BJ (cell line): ENCODE measurements around the gene ZNF862. TPM values are rescaled to one million over a fixed set of nuclear protein-coding genes. Genes with fewer than 3 reads are reported as not detected.

Experiments used
- CTCF ChIA-PET: fragments of 350-600 bp; formaldehyde crosslinking; extraction: SDS; loops from one replicate; lab custom pipeline; 2021; ENCODE audit warnings: antibody characterized with exemption, inconsistent platforms; lab: Yijun Ruan, JAX
- POLR2A ChIA-PET: fragments of 300-600 bp; sonication (Branson Sonifier 250); formaldehyde crosslinking; extraction: SDS; loops from one replicate; lab custom pipeline; 2021; ENCODE audit warnings: antibody characterized with exemption; lab: Charles Lee
- DNase-seq: peaks from one replicate; pipeline ENCODE4 v3.0.0-alpha.2; 2011; ENCODE audit warnings: low read depth
- H3K27me3 ChIP-seq: 2 replicates; pipeline ENCODE4 v1.6.0; 2011; ENCODE audit warnings: low read length; ENCODE audit not compliant: control insufficient read depth, insufficient read depth
- H3K36me3 ChIP-seq: 2 replicates; pipeline ENCODE4 v1.5.1; 2011; ENCODE audit warnings: low read length; ENCODE audit not compliant: control insufficient read depth, insufficient read depth
- H3K4me3 ChIP-seq: 2 replicates; pipeline ENCODE4 v1.5.1; 2011; ENCODE audit warnings: low read depth, mild to moderate bottlenecking, control low read depth, low read length
- CTCF ChIP-seq: IDR thresholded peaks from 2 replicates; pipeline ENCODE4 v1.5.1; 2011; ENCODE audit warnings: low read depth, mild to moderate bottlenecking, control low read depth, inconsistent platforms, low read length, moderate library complexity; ENCODE audit not compliant: insufficient read depth
- polyA plus RNA-seq: library from polyadenylated mRNA; depleted of rRNA; stranded (reverse); fragments of >200 nt; gene quantifications from 2 replicates; pipeline ENCODE4 v1.2.3, GENCODE V29; 2011

The ZNF862 gene
- polyA plus RNA-seq, 1 experiment = 20.4 TPM

DNA sequence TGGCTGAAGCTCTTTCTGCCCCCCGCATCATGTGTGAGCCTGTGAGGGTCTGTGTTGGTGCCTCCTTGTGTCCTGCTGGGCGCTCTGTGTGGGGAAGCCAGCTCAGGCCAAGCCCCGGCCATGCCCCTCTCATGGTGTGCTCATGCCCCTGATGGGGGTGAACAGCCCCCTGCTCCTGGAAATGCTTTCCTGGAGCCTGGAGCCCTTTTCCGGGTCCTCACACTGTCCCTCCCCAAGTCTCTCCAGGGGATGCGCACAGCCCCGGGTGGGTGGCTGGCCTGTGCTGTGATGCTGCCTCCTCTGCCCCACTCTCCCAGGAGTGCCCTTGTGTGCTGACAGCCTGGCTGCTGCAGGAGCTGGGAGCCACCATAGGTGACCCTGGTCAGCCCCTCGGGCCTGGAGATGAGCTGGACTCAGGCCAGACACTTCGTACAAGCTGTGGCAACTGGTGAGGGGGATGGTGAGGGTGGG is 20.8 kb upstream of the ZNF862 start:
- DNase-seq = no peak
- no peaks in the 10 kb centered on the region for H3K27me3 ChIP-seq
- H3K4me3 ChIP-seq = no peak overlapping the region
- POLR2A ChIA-PET = no interaction called here
- no peak for TF ChIP-seq CTCF
- CTCF ChIA-PET = interaction anchor here (2.7 kb wide), 1 partner anchor 9 kb away, joined by 15 read pairs; no protein-coding TSS in a partner anchor
- no peaks in the 10 kb centered on the region for H3K36me3 ChIP-seq

DNA sequence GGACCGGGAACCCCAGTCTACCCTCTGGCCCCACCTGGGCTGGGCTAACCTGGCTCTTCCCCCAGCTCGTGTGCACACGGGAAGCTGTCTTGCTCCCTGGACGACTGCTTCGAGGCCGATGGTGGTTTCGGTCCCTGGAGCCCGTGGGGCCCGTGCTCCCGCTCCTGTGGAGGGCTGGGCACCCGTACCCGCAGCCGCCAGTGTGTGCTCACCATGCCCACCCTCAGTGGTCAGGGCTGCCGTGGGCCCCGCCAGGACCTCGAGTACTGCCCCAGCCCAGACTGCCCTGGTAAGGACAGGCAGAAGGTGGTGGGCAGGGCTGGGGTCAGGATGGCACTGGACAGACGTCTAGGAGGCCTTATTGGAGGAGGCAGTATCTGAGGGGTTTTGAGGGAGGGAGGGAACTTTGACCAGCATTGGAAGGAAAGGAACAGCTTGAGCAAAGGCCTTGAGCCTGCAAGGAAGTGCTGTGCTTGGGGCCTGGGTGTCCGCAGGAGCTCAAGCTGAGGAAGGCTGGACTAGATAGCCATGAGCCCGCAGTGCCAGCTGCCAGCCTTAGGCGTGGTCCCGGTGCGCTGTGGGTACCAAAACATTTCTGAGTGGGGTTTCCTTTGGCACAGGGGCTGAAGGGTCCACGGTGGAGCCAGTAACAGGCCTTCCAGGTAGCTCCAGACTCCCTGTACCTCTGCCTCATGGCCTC is 20.2 kb upstream of the ZNF862 start:
- H3K4me3 ChIP-seq = no peak overlapping the region
- H3K36me3 ChIP-seq = no peaks in the 10 kb centered on the region
- ChIA-PET CTCF (interaction anchor here (2.7 kb wide), 1 partner anchor 10 kb away, joined by 15 read pairs; no protein-coding TSS in a partner anchor), POLR2A (no interaction called here)
- no peak for TF ChIP-seq CTCF
- no peaks in the 10 kb centered on the region for H3K27me3 ChIP-seq
- no peak for DNase-seq

- no peak for TF ChIP-seq CTCF
- Histone ChIP-seq H3K27me3 (no peaks in the 10 kb centered on the region), H3K36me3 (no peaks in the 10 kb centered on the region), H3K4me3 (no peak overlapping the region)
- no peak for DNase-seq
- CTCF ChIA-PET = interaction anchor here (2.7 kb wide), 1 partner anchor 10 kb away, joined by 15 read pairs; no protein-coding TSS in a partner anchor
- POLR2A ChIA-PET = no interaction called here
Observed at GRCh38 chr7:149818536-149818840, 19.7 kb upstream of the ZNF862 start.

GRCh38 chr7:149819141-149819960 is 18.8 kb upstream of the ZNF862 start:
- DNase-seq = no peak
- Histone ChIP-seq H3K27me3 (no peaks in the 10 kb centered on the region), H3K36me3 (no peaks in the 10 kb centered on the region), H3K4me3 (no peak overlapping the region)
- CTCF ChIA-PET = interaction anchor here (0.7 to 2.7 kb wide), 2 partner anchors 11 kb away, joined by 3 to 15 read pairs; no protein-coding TSS in a partner anchor
- POLR2A ChIA-PET = no interaction called here
- no peak for TF ChIP-seq CTCF

DNA sequence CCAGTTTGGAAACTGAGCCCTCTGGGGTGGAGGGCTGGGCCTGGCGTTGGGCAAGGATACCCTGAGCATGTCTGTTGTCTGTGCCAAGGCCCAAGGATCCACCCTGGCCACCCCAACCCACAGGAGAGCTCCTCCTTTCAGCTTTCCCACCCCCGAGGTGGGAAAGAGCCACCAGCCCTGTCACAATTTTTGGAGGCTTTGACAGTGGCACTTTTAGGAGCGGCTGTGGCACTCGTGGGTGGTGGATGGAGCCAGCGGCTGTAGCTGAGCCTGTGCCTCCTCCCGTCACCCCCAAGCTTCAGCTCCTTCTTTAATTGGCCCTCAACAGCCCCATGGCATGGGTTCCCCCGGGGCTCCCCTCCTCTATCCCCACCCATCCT is 18.2 kb upstream of the ZNF862 start:
- ChIA-PET POLR2A (no interaction called here), CTCF (interaction anchor here (0.7 kb wide), 1 partner anchor 12 kb away, joined by 3 read pairs; no protein-coding TSS in a partner anchor)
- DNase-seq = no peak

More for the DNA sequence above, 18.2 kb upstream of the ZNF862 start:
- TF ChIP-seq CTCF = no peak
- Histone ChIP-seq H3K4me3 (no peak overlapping the region), H3K36me3 (no peaks in the 10 kb centered on the region), H3K27me3 (no peaks in the 10 kb centered on the region)
